Left colon (tissue), 2 donors: ENCODE results near the gene MYL5. TPM values are rescaled to one million over a fixed set of nuclear protein-coding genes. Genes with fewer than 3 reads are reported as not detected.

ENCODE experiments used
- ATAC-seq: fragments of 200-7000 bp; cut with Tn5 transposase; one replicate; pipeline ENCODE4 v1.9.1; 2020; ENCODE audit warnings: mild to moderate bottlenecking, moderate library complexity
- DNase-seq, 2 donors: peaks; one replicate each; pipeline ENCODE4 v3.0.0-alpha.2; 2020
- intact Hi-C, 2 donors: fragments of 100-400 bp; cut with DNase I in 1 of 2; cut with micrococcal nuclease in 1 of 2; formaldehyde crosslinking; loops; one replicate each; pipeline versions ENCODE4 v1.11.2 to v1.14.0; 2022; cut with DNase I, micrococcal nuclease
- total RNA-seq, 2 donors: library from RNA; stranded (reverse); fragmentation: NEBNext Ultra II Directional; extraction: Animal tissue kit (Norgen Biotek cat#: 25700); gene quantifications; one replicate each; pipeline ENCODE4 v1.2.1, GENCODE V29; 2021
- donor health status: DM: no; HTN: no; CAD: no.
- donor health status: DM: yes; HTN: yes; CAD: no.

Gene MYL5
- total RNA-seq, 2 donors from 2014 or later, result 30.0 to 37.1 TPM

DNA sequence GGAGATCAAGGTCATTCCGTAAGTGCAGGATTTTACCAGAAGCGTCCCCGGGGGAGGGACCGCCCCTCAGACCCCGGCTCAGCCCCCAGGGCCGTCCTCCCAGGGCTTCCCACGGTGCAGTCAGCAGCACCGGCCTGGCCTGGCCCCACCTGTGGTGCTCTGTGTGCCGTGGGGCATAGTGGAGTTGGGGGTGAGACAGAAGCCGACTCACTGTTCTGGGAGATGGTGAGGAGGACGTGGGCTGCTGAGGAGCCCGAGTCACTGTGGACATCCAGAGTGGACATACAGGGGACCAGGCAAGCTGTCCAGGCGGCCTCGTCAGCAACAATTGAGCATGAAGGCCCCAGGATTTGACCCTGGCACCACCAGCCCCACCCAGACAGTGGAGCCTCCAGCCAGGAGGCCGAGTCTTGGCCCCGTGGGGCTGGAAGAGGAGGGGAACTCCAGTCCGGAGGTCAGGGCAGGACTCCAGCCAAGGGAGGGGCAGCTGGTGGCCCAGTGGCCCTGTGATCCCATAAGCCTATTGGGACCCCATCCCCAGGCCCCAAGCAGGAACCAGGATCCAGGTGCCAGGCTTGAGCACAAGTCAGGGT is 19.4 kb upstream of the MYL5 start:
- DNase-seq (no peak), ATAC-seq (no peak)
- intact Hi-C loops, result no loop called here

GRCh38 chr4:655464-656151 is 18.7 kb upstream of the MYL5 start:
- intact Hi-C loops, result no loop called here
- no peak for DNase-seq
- ATAC-seq, result no peak

GRCh38 chr4:656436-657337 is 17.7 kb upstream of the MYL5 start:
- DNase-seq (no peak), ATAC-seq (peak; percentile 34)
- intact Hi-C loops, result no loop called here

DNA sequence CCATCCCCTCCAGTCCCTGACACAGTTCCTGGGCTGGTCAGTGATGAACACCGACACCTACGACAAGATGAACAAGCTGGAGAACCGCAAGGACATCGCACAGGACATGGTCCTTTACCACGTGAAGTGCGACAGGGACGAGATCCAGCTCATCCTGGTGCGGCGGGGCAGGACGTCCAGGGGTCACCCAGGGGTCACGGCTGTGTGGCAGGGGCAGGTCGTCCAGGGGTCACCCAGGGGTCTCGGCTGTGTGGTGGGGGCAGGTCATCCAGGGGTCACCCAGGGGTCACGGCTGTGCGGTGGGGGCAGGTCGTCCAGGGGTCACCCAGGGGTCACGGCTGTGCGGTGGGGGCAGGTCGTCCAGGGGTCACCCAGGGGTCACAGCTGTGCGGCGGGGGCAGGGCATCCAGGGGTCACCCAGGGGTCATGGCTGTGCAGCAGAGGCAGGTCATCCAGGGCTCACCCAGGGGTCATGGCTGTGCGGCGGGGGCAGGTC is 17.0 kb upstream of the MYL5 start:
- ATAC-seq (no peak), DNase-seq (no peak)
- intact Hi-C loops, result no loop called here

DNA sequence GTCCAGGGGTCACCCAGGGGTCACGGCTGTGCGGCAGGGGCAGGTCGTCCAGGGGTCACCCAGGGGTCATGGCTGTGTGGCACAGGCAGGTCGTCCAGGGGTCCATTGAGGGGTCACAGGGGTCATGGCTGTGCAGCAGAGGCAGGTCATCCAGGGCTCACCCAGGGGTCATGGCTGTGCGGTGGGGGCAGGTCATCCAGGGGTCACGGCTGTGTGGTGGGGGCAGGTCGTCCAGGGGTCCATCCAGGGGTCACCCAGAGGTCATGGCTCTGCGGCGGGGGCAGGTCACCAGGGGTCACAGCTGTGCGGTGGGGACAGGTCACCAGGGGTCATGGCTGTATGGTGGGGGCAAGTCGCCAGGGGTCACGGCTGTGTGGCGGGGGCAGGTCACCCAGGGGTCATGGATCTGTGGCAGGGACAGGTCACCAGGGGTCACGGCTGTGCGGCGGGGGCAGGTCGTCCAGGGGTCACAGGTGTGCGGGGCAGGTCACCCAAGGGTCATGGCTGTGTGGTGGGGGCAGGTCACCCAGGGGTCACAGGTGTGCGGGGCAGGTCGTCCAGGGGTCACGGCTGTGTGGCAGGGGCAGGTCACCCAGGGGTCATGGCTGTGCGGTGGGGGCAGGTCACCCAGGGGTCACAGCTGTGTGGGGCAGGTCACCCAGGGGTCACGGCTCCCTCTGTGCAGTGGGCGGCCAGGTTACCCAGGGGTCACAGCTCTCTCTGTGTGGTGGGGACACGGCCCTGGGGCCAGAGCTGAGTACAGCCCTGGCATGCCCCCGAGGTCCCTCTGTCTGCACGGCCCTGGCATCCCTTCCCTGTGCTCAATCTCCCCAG is 16.3 kb upstream of the MYL5 start:
- DNase-seq, result no peak
- no peak for ATAC-seq
- intact Hi-C loops, result no loop called here

DNA sequence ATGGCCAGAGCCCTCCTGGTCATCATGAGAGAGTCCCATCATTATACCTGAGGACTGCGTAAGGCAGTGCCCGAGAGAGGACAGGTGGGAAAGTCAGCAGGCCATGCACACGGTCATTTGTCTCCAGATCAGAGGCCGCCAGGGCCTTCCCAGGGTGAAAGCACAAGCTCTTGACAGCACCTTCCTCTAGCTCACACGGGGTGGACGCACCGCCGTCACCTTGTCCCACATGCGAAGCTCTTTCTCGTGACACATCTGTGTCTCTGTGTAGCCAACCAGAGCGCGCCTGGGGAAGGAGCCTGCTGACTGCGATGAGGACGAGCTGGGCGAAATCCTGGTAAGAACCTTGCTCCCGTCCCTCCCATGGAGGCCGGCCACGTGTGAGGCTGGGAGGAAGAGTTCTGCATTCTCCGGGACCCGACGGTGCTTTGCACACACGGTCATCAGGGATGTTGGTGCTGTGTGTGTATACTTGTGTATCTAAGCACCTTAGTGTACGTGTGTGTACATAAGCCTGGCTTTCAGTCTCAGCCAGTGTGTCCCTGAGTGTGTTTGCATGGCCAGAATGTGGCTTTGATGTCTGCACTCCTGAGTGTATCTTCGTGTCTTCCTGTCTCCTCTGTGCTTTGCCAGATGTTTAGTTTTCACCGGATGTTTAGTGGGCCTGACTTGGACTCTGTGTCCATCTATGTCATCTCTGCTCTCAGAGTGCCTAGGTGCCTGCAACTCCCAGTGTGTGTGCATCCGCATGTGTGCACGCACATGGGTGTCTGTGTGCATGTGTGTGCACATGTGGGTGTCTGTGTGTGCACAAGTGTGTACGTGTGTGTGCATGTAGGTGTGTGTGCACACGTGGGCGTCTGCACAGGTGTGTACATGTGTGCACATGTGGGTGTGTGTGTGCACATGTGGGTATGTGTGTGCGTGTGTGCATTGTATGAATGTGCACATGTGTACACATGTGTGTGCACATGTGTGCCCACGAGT is 15.4 kb upstream of the MYL5 start:
- ATAC-seq (no peak), DNase-seq (no peak)
- intact Hi-C loops, result no loop called here

GRCh38 chr4:659851-660250 is 14.5 kb upstream of the MYL5 start:
- intact Hi-C loops, result no loop called here
- peak in 1 of 2 donors; percentile 5 for DNase-seq

GRCh38 chr4:660401-660800 is 13.9 kb upstream of the MYL5 start:
- ATAC-seq, result no peak
- no peak for DNase-seq
- intact Hi-C loops, result no loop called here

More at GRCh38 chr4:659851-660250, 14.5 kb upstream of the MYL5 start:
- no peak for ATAC-seq

DNA sequence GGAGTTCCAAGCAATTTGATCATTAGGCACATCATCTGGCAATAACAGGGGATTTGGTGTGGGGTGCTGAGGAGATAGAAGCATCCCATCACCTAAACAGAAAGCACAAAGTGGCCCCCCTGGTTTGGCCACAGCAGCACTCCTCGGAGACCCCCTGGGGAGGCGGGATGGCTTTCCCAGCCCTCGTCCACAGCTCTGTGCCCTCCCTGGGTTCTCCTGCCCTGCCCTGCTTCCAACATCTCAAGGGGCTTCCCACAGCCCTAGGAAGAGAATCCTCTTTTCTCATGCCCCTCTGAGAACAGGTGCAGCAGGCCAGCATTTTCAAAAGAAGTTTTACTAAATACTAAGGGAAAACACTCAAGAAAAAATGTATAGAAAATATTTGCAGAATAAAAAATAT is 13.1 kb upstream of the MYL5 start:
- intact Hi-C loops, result no loop called here
- ATAC-seq (no peak), DNase-seq (peak in 1 of 2 donors; percentile 9)

GRCh38 chr4:661881-662761 is 12.2 kb upstream of the MYL5 start:
- ATAC-seq, result no peak
- peak in 1 of 2 donors; percentile 19 for DNase-seq
- intact Hi-C loops, result no loop called here

DNA sequence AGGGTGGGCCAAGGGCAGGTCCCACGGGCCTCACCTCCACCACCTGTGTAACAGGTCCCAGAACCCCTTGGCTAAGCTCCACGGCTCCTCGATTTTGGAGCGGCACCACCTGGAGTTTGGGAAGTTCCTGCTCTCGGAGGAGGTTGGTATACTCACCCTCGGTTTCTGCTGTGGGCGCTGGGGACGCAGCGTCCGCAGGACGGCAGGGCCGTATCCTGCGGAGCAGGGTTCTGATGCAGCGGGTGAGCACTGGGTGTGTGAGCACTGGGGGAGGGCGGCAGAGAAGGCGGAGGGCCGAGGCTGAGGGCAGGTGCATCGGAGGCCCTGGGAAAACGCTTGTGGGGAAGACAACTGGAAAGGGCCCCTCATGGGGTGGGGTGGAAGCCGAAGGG is 11.3 kb upstream of the MYL5 start:
- ATAC-seq (no peak), DNase-seq (peak in 1 of 2 donors; percentile 17)
- intact Hi-C loops, result no loop called here

DNA sequence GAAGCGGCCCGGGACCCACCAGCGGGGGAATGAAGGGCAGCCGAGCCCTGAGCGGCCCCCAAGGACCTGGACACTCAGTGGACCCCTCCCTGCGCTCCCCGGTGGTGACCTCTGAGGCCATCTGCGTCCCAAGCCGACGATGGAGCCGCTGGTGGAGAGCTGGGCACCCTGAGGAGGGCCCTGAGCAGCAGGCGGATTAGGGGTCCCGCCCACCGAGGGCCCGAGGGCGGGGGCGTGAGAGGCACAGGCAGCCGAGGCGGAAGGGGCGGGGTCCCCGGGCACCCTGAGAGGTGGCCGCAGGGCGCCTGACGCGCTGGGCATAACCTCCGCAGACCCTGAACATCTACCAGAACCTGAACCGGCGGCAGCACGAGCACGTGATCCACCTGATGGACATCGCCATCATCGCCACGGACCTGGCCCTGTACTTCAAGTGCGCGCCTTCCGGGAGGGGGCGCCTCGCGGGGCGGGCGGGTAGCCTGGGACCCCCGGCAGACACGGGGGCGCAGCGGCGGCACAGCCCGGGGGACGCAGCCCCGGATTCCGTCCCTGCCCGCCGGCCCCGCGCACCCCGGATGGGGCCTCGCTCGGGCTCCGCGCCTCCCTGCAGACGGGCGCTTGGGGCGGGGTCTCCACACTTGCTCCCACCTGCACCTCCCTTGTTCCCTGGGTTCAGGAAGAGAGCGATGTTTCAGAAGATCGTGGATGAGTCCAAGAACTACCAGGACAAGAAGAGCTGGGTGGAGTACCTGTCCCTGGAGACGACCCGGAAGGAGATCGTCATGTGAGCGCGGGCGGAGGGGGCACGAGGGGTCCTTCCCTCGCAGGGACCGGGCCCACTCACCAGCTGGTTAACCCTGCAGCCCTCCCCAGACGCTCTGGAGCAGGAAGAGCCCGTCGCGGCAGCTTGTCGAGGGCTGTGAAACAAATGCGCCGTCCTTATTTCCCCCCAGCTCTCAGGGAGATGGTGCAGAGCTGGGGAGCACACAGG is 10.6 kb upstream of the MYL5 start:
- intact Hi-C loops, result no loop called here
- peak; percentile 48 to 72 for DNase-seq
- peak; percentile 45 for ATAC-seq

- intact Hi-C loops, result no loop called here
- no peak for ATAC-seq
- DNase-seq, result peak in 1 of 2 donors; percentile 20
Measured at GRCh38 chr4:664713-665231, 9.6 kb upstream of the MYL5 start.

- DNase-seq (peak in 1 of 2 donors; percentile 20), ATAC-seq (no peak)
- intact Hi-C loops, result no loop called here
Measured at GRCh38 chr4:665381-665750, 9.0 kb upstream of the MYL5 start.

- no peak for ATAC-seq
- DNase-seq, result peak in 1 of 2 donors; percentile 19
- intact Hi-C loops, result no loop called here
Measured at GRCh38 chr4:665751-666435, 8.4 kb upstream of the MYL5 start.
